H9 (cell line): ENCODE measurements around the gene MSI2. TPM values are rescaled to one million over a fixed set of nuclear protein-coding genes. Genes with fewer than 3 reads are reported as not detected.

Experiments used
- DNase-seq: peaks from one replicate; pipeline ENCODE4 v3.0.0-alpha.2; 2017
- H2AFZ ChIP-seq: one replicate; pipeline ENCODE4 v1.6.1; 2013; ENCODE audit warnings: mild to moderate bottlenecking, low read length, control low read depth, moderate library complexity
- H2AK5ac ChIP-seq: 2 replicates; pipeline ENCODE4 v1.6.1; 2013; ENCODE audit warnings: low read length, control low read depth, mixed read lengths; ENCODE audit not compliant: insufficient read length
- H2BK120ac ChIP-seq: one replicate; pipeline ENCODE4 v1.6.1; 2013; ENCODE audit warnings: low read depth, mild to moderate bottlenecking, low read length, control low read depth, inconsistent platforms; ENCODE audit not compliant: poor library complexity, severe bottlenecking
- H2BK12ac ChIP-seq: 2 replicates; pipeline ENCODE4 v1.6.1; 2013; ENCODE audit warnings: low read length, control low read depth, mixed read lengths, low read depth; ENCODE audit not compliant: insufficient read length
- H2BK15ac ChIP-seq: 2 replicates; pipeline ENCODE4 v1.6.1; 2013; ENCODE audit warnings: low read depth, low read length, control low read depth
- H2BK20ac ChIP-seq: one replicate; pipeline ENCODE4 v1.6.1; 2013; ENCODE audit warnings: low read depth, mild to moderate bottlenecking, low read length, control low read depth, inconsistent platforms; ENCODE audit not compliant: poor library complexity, severe bottlenecking
- H2BK5ac ChIP-seq: 2 replicates; pipeline ENCODE4 v1.6.1; 2013; ENCODE audit warnings: low read length, control low read depth, mixed read lengths; ENCODE audit not compliant: insufficient read length
- H3K14ac ChIP-seq: 2 replicates; pipeline ENCODE4 v1.6.1; 2013; ENCODE audit warnings: low read length, control low read depth; ENCODE audit not compliant: insufficient read depth
- H3K18ac ChIP-seq: 2 replicates; pipeline ENCODE4 v1.6.1; 2013; ENCODE audit warnings: low read depth, mild to moderate bottlenecking, mixed read lengths, low read length, control low read depth; ENCODE audit not compliant: insufficient read length
- H3K23ac ChIP-seq: 2 replicates; pipeline ENCODE4 v1.6.1; 2013; ENCODE audit warnings: low read length, control low read depth, mixed read lengths, low read depth; ENCODE audit not compliant: insufficient read length
- H3K23me2 ChIP-seq: 2 replicates; pipeline ENCODE4 v1.6.1; 2013; ENCODE audit warnings: low read depth, mild to moderate bottlenecking, mixed read lengths, low read length, control low read depth; ENCODE audit not compliant: insufficient read length, poor library complexity, severe bottlenecking
- H3K27ac ChIP-seq: 2 replicates; pipeline ENCODE4 v1.5.1; 2013; ENCODE audit warnings: low read length, control low read depth, mixed read lengths, low read depth; ENCODE audit not compliant: insufficient read length
- H3K27me3 ChIP-seq: 2 replicates; pipeline ENCODE4 v1.6.1; 2013; ENCODE audit warnings: low read length, control low read depth, inconsistent platforms; ENCODE audit not compliant: insufficient read depth
- H3K4ac ChIP-seq: 2 replicates; pipeline ENCODE4 v1.6.1; 2013; ENCODE audit warnings: low read depth, mild to moderate bottlenecking, control low read depth, inconsistent platforms, low read length, moderate library complexity
- H3K4me1 ChIP-seq: 2 replicates; pipeline ENCODE4 v1.6.1; 2013; ENCODE audit warnings: low read length, control low read depth, inconsistent platforms; ENCODE audit not compliant: insufficient read depth
- H3K4me2 ChIP-seq: 2 replicates; pipeline ENCODE4 v1.6.1; 2013; ENCODE audit warnings: low read length, control low read depth, mixed read lengths; ENCODE audit not compliant: insufficient read length, insufficient read depth
- H3K56ac ChIP-seq: 2 replicates; pipeline ENCODE4 v1.6.1; 2013; ENCODE audit warnings: low read depth, mild to moderate bottlenecking, mixed read lengths, low read length, control low read depth; ENCODE audit not compliant: insufficient read length
- H3K79me1 ChIP-seq: 2 replicates; pipeline ENCODE4 v1.6.1; 2013; ENCODE audit warnings: low read depth, mild to moderate bottlenecking, moderate library complexity, low read length, control low read depth, inconsistent platforms; ENCODE audit not compliant: insufficient read depth, poor library complexity, severe bottlenecking
- H3K79me2 ChIP-seq: 2 replicates; pipeline ENCODE4 v1.6.1; 2013; ENCODE audit warnings: low read length, control low read depth, inconsistent platforms; ENCODE audit not compliant: insufficient read depth
- H3K9ac ChIP-seq: 2 replicates; pipeline ENCODE4 v1.6.1; 2013; ENCODE audit warnings: low read length, control low read depth, mixed read lengths; ENCODE audit not compliant: insufficient read length; ENCODE audit errors: extremely low read depth
- H3K9me3 ChIP-seq: one replicate; pipeline ENCODE4 v1.6.1; 2013; ENCODE audit warnings: low read depth, low read length, inconsistent platforms; ENCODE audit not compliant: control insufficient read depth
- H3T11ph ChIP-seq: one replicate; pipeline ENCODE4 v1.6.1; 2013; ENCODE audit warnings: mild to moderate bottlenecking, low read length, control low read depth, inconsistent platforms
- H4K20me1 ChIP-seq: one replicate; pipeline ENCODE4 v1.6.1; 2013; ENCODE audit not compliant: control insufficient read depth, insufficient read length, insufficient read depth
- H4K5ac ChIP-seq: 2 replicates; pipeline ENCODE4 v1.6.1; 2013; ENCODE audit warnings: low read depth, mild to moderate bottlenecking, mixed read lengths, low read length, control low read depth; ENCODE audit not compliant: insufficient read length
- H4K8ac ChIP-seq: replicated peaks from 2 replicates; pipeline ENCODE4 v1.6.1; 2013; ENCODE audit warnings: low read length, control low read depth, mixed read lengths, low read depth; ENCODE audit not compliant: insufficient read length
- H4K91ac ChIP-seq: 2 replicates; pipeline ENCODE4 v1.6.1; 2013; ENCODE audit warnings: low read depth, mild to moderate bottlenecking, moderate library complexity, mixed read lengths, low read length, control low read depth; ENCODE audit not compliant: insufficient read length
- H3K27ac Mint-ChIP-seq, 3 experiments: 2 replicates in 2 of 3; 3 replicates in 1 of 3; pipeline ENCODE4 v1.8.0; 2020 to 2021; ENCODE audit warnings: mixed read lengths in 3 of 3, mild to moderate bottlenecking in 1 of 3, moderate library complexity in 1 of 3
- H3K27me3 Mint-ChIP-seq: 2 replicates; pipeline ENCODE4 v1.8.0; 2021; ENCODE audit warnings: low read depth, mild to moderate bottlenecking, moderate library complexity, mixed read lengths
- H3K36me3 Mint-ChIP-seq, 3 experiments: 2 replicates in 2 of 3; 3 replicates in 1 of 3; pipeline ENCODE4 v1.8.0; 2020 to 2021; ENCODE audit warnings: low read depth in 3 of 3, mixed read lengths in 3 of 3; ENCODE audit not compliant: insufficient read depth in 1 of 3
- H3K4me1 Mint-ChIP-seq, 2 experiments: 2 replicates each; pipeline ENCODE4 v1.8.0; 2020; ENCODE audit warnings: mixed read lengths in 2 of 2
- H3K4me3 Mint-ChIP-seq, 2 experiments: 2 replicates in 1 of 2; 3 replicates in 1 of 2; pipeline ENCODE4 v1.8.0; 2020 to 2021; ENCODE audit warnings: mild to moderate bottlenecking in 2 of 2, mixed read lengths in 2 of 2, moderate library complexity in 1 of 2
- H3K9me3 Mint-ChIP-seq, 2 experiments: 2 replicates in 1 of 2; 3 replicates in 1 of 2; pipeline ENCODE4 v1.8.0; 2020; ENCODE audit warnings: mild to moderate bottlenecking in 2 of 2, mixed read lengths in 2 of 2, moderate library complexity in 1 of 2
- WGBS: extraction: QIAGEN DNeasy Blood & Tissue Kit; methylation state at CpG from one replicate; pipeline ENCODE4 v1.1.7; 2013; ENCODE audit warnings: missing lambda C conversion rate, low lambda C conversion rate, mixed read lengths; ENCODE audit not compliant: insufficient read length; ENCODE audit errors: extremely low coverage; 5-methylcytosine and 5-hydroxymethylcytosine counted together
- total RNA-seq: library from RNA; stranded (reverse); gene quantifications from 2 replicates; pipeline ENCODE4 v1.2.1, GENCODE V29; 2021
- TF ChIP-seq, protein P1 (sequence below): fragments of 200-600 bp; sonication (generic); conservative IDR thresholded peaks from 3 replicates; pipeline ENCODE4 v1.8.0; 2021; ENCODE audit warnings: antibody characterized with exemption, mild to moderate bottlenecking

The MSI2 gene
- total RNA-seq, 1 experiment from 2014 or later, result 98.5 TPM

DNA sequence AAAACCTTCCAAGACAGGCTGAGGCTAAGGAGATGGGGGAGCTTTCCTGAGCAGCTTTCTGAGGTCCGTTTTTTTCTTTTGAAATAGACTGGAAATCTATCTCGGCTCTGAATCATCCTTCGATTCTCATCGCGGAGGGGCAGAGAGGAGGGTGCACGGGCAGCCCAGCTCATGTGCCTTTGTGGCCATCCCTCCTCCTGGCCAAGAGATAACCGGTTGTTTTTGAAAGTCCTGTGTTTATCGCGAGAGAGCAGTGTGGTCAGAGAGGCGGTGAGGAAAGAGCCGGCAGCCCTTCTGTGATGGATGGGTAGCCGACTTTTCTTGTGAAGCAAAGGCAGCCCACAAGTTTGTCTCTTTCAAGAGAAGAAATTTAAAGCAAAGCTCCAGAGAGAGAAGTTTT is 297.2 kb downstream of the MSI2 start:
- Histone ChIP-seq H3K18ac (peak overlapping the region; percentile 5), H4K8ac (no peak overlapping the region), H3K14ac (peak overlapping the region; percentile 62; the same call in 1 of the 2 replicates), H3K9ac (no peak overlapping the region), H2AK5ac (no peak overlapping the region), H2BK120ac (peak overlapping the region; percentile 3), H3K23me2 (no peaks in the 10 kb centered on the region), H4K91ac (no peak overlapping the region), H2BK12ac (no peak overlapping the region), H3K79me2 (no peaks in the 10 kb centered on the region), H3K23ac (no peak overlapping the region), H3K27me3 (no peaks in the 10 kb centered on the region), H3K4me2 (no peak overlapping the region), H4K5ac (no peak overlapping the region), H3T11ph (peak overlapping the region; percentile 24), H3K27ac (no peak overlapping the region), H3K4me1 (peaks cover 16% of the 10 kb centered on the region; the same call in 1 of the 2 replicates), H3K79me1 (no peaks in the 10 kb centered on the region), H3K4ac (no peak overlapping the region; the same call in 1 of the 2 replicates), H2BK20ac (no peak overlapping the region), H2BK5ac (no peak overlapping the region), H2BK15ac (no peak overlapping the region), H3K9me3 (no peaks in the 10 kb centered on the region), H2AFZ (no peak overlapping the region), H4K20me1 (no peaks in the 10 kb centered on the region), H3K56ac (no peak overlapping the region)
- no CpG with 5 or more reads among the region's 12 CpGs for WGBS
- H3K4me3 Mint-ChIP-seq, result no peak overlapping the region; a peak in 2 of 5 replicates
- DNase-seq, result no peak
- H3K9me3 Mint-ChIP-seq, result no peaks in the 10 kb centered on the region
- H3K27ac Mint-ChIP-seq, result peak overlapping the region; percentile 44 to 86 (median 57); a peak in 5 of 7 replicates
- peaks cover 66 to 87% of the 10 kb centered on the region in 2 experiments for H3K4me1 Mint-ChIP-seq
- H3K27me3 Mint-ChIP-seq, result no peaks in the 10 kb centered on the region
- TF ChIP-seq, protein P1, sequence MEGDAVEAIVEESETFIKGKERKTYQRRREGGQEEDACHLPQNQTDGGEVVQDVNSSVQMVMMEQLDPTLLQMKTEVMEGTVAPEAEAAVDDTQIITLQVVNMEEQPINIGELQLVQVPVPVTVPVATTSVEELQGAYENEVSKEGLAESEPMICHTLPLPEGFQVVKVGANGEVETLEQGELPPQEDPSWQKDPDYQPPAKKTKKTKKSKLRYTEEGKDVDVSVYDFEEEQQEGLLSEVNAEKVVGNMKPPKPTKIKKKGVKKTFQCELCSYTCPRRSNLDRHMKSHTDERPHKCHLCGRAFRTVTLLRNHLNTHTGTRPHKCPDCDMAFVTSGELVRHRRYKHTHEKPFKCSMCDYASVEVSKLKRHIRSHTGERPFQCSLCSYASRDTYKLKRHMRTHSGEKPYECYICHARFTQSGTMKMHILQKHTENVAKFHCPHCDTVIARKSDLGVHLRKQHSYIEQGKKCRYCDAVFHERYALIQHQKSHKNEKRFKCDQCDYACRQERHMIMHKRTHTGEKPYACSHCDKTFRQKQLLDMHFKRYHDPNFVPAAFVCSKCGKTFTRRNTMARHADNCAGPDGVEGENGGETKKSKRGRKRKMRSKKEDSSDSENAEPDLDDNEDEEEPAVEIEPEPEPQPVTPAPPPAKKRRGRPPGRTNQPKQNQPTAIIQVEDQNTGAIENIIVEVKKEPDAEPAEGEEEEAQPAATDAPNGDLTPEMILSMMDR, result no peak
- H3K36me3 Mint-ChIP-seq, result no peaks in the 10 kb centered on the region; a peak in 1 of 7 replicates
